Pancreas (tissue), 10 donors: ENCODE results near the gene MSGN1. TPM values are rescaled to one million over a fixed set of nuclear protein-coding genes. Genes with fewer than 3 reads are reported as not detected.
A peak's percentile ranks its signal among the peaks of the same experiment; 100 is the strongest.

Experiments used
- ATAC-seq, 4 donors: fragments of 200-7000 bp; cut with Tn5 transposase; one replicate each; pipeline versions ENCODE4 v1.8.0 to v1.9.1; 2020; ENCODE audit warnings: mild to moderate bottlenecking in 4 of 4, moderate library complexity in 4 of 4
- DNase-seq, 6 donors: peaks; one replicate each; pipeline ENCODE4 v3.0.0-alpha.2; 2020
- FAIRE-seq: peaks from 2 replicates; lab custom pipeline; 2012; peaks lifted over from hg19 to GRCh38; lab: Jason Lieb, UNC
- H3K27ac ChIP-seq, 4 donors: fragments of 200-600 bp; sonication (generic); 1 replicate in 3 of 4; 2 replicates in 1 of 4; pipeline versions ENCODE4 v1.5.0 to v1.8.0; 2020
- H3K27me3 ChIP-seq, 4 donors: fragments of 200-600 bp; one replicate each; pipeline ENCODE4 v1.8.0; 2021
- H3K36me3 ChIP-seq, 3 donors: fragments of 200-600 bp; sonication (generic) in 1 of 3; one replicate each; pipeline versions ENCODE4 v1.5.0 to v1.8.0; 2020 to 2021
- H3K4me1 ChIP-seq, 3 donors: fragments of 200-600 bp; one replicate each; pipeline ENCODE4 v1.8.0; 2021
- H3K4me3 ChIP-seq, 4 donors: fragments of 200-600 bp; sonication (generic) in 2 of 4; one replicate each; pipeline versions ENCODE4 v1.5.0 to v1.8.0; 2020 to 2021
- H3K9me3 ChIP-seq, 4 donors: fragments of 200-600 bp; one replicate each; pipeline ENCODE4 v1.8.0; 2021
- WGBS, 2 donors: extraction: QIAGEN DNeasy Blood & Tissue Kit; methylation state at CpG; one replicate each; pipeline ENCODE4 v1.1.7; 2013; 5-methylcytosine and 5-hydroxymethylcytosine counted together
- intact Hi-C, 3 donors: fragments of 100-400 bp; cut with DNase I; formaldehyde crosslinking; loops; one replicate each; pipeline versions ENCODE4 v1.11.1 to v1.14.2; 2022
- polyA plus RNA-seq, 2 donors: library from polyadenylated mRNA; stranded (reverse); fragments of 200-250 nt; gene quantifications; one replicate each; pipeline ENCODE4 v1.2.3, GENCODE V29; 2013
- total RNA-seq, 6 donors: library from RNA; stranded (reverse); fragmentation: NEBNext Ultra II Directional in 4 of 6; extraction: Animal tissue kit (Norgen Biotek cat#: 25700) in 4 of 6; gene quantifications; one replicate each; pipeline versions ENCODE4 v1.2.1 to v1.2.4, GENCODE V29; 2021 to 2023
- TF ChIP-seq, protein P1 (sequence below), 4 donors: fragments of 200-600 bp; sonication (generic) in 3 of 4; IDR thresholded peaks; one replicate each; pipeline versions ENCODE4 v1.5.0 to v1.8.0; 2021; ENCODE audit warnings: antibody characterized with exemption in 4 of 4
- donor health status: healthy with polysubstance abuse.
- donor health status: DM: no; HTN: no; CAD: no; lungs with moderate emphysema.
- donor health status: DM: no; HTN: no; CAD: no.
- donor health status: control.
- donor health status: control.
- donor health status: Bipolar disorder and iron deficiency.
- donor health status: DM: yes; HTN: yes; CAD: no.
- donor health status: DM: no; HTN: no; CAD: no.
- donor health status: DM: no; HTN: no; CAD: no.
- donor health status: DM: yes; HTN: yes; CAD: no.

Gene MSGN1, protein sequence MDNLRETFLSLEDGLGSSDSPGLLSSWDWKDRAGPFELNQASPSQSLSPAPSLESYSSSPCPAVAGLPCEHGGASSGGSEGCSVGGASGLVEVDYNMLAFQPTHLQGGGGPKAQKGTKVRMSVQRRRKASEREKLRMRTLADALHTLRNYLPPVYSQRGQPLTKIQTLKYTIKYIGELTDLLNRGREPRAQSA
- not detected for total RNA-seq
- not detected for polyA plus RNA-seq

DNA sequence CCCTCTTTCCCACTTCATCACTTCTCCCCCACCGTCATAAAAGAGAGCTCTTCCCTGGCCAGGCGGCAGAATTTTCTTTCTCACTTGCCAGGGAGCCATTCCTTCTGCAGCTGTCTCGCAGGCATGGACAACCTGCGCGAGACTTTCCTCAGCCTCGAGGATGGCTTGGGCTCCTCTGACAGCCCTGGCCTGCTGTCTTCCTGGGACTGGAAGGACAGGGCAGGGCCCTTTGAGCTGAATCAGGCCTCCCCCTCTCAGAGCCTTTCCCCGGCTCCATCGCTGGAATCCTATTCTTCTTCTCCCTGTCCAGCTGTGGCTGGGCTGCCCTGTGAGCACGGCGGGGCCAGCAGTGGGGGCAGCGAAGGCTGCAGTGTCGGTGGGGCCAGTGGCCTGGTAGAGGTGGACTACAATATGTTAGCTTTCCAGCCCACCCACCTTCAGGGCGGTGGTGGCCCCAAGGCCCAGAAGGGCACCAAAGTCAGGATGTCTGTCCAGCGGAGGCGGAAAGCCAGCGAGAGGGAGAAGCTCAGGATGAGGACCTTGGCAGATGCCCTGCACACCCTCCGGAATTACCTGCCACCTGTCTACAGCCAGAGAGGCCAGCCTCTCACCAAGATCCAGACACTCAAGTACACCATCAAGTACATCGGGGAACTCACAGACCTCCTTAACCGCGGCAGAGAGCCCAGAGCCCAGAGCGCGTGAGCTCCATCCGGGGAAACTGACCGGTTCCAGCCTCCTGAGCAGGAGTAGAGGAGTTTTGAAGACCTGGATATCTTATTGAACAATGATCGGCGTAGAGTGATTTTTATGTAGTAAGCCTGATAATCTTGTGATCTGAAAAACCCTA, at the start of gene MSGN1:
MSGN1 (plus strand) TSS at position 65 of the 850 bp plus-strand sequence; CDS start at position 124, 59 bp downstream.
- DNase-seq, result peak in 1 of 6 donors; percentile 49
- WGBS, 2 donors, result 86 to 91% methylated on average over 26 of the region's 26 CpGs
- ATAC-seq, result no peak
- no peak for FAIRE-seq
- TF ChIP-seq, protein P1, sequence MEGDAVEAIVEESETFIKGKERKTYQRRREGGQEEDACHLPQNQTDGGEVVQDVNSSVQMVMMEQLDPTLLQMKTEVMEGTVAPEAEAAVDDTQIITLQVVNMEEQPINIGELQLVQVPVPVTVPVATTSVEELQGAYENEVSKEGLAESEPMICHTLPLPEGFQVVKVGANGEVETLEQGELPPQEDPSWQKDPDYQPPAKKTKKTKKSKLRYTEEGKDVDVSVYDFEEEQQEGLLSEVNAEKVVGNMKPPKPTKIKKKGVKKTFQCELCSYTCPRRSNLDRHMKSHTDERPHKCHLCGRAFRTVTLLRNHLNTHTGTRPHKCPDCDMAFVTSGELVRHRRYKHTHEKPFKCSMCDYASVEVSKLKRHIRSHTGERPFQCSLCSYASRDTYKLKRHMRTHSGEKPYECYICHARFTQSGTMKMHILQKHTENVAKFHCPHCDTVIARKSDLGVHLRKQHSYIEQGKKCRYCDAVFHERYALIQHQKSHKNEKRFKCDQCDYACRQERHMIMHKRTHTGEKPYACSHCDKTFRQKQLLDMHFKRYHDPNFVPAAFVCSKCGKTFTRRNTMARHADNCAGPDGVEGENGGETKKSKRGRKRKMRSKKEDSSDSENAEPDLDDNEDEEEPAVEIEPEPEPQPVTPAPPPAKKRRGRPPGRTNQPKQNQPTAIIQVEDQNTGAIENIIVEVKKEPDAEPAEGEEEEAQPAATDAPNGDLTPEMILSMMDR (IDR thresholded peaks at IDR 0.05), result no peak
- Histone ChIP-seq H3K4me1 (no peaks in the 10 kb centered on the region), H3K27ac (no peak within 1 kb of the TSS), H3K27me3 (no peaks in the 10 kb centered on the region), H3K36me3 (no peaks in the 10 kb centered on the region), H3K9me3 (no peaks in the 10 kb centered on the region), H3K4me3 (no peak within 1 kb of the TSS)
- intact Hi-C loops, result no loop called here

DNA sequence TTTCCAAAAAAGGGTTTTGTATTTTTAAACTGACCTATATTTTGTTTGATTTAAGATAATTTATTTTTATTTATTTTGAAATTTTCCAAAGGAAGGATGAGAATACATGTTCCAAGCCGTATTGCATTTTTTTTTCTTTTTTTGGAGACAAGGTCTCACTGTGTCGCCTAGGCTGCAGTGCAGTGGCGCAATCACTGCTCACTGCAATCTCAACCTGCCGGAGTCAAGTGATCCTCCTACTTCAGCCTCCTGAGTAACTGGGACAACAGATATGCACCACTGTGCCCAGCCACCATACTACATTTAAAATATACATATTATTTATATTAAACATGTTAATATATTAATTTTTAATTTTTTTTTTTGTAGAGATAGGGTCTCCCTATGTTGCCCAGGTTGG, 47.4 kb upstream of the MSGN1 start:
- Histone ChIP-seq H3K4me1 (no peaks in the 10 kb centered on the region), H3K27ac (no peak overlapping the region), H3K27me3 (no peaks in the 10 kb centered on the region), H3K9me3 (no peaks in the 10 kb centered on the region), H3K36me3 (no peaks in the 10 kb centered on the region), H3K4me3 (no peak overlapping the region)
- FAIRE-seq, result no peak
- WGBS, 2 donors, result 95% methylated on average over 4 of the region's 4 CpGs
- TF ChIP-seq, protein P1 (IDR thresholded peaks at IDR 0.05), result no peak
- intact Hi-C loops, result no loop called here
- no peak for ATAC-seq
- no peak for DNase-seq

DNA sequence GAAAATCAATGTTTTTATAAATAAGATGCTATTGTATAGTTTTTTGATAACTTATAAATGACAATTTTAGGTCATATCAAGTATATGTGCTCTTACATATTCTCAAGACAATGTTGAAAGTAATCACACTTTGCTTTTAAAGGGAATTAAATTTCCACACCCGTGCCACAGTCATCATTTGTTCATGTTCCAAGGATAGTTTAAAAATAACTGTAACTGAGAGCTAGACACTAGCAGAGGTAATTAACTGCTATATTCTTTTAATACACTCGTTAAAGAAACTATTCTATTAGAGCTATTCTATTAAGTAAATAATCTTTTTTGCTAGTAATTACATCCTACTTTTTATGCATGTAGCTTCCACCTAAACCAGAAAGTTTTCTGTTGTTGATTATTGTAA, 44.3 kb upstream of the MSGN1 start:
- FAIRE-seq (peak; percentile 68), DNase-seq (no peak), ATAC-seq (no peak)
- no peak overlapping the region for H3K4me3 ChIP-seq
- H3K4me1 ChIP-seq, result no peaks in the 10 kb centered on the region
- H3K9me3 ChIP-seq, result no peaks in the 10 kb centered on the region
- no peaks in the 10 kb centered on the region for H3K36me3 ChIP-seq
- H3K27me3 ChIP-seq, result no peaks in the 10 kb centered on the region
- intact Hi-C loops, result no loop called here
- TF ChIP-seq, protein P1 (IDR thresholded peaks at IDR 0.05), result no peak
- no peak overlapping the region for H3K27ac ChIP-seq
- 90 to 92% methylated on average over 2 of the region's 2 CpGs for WGBS, 2 donors

DNA sequence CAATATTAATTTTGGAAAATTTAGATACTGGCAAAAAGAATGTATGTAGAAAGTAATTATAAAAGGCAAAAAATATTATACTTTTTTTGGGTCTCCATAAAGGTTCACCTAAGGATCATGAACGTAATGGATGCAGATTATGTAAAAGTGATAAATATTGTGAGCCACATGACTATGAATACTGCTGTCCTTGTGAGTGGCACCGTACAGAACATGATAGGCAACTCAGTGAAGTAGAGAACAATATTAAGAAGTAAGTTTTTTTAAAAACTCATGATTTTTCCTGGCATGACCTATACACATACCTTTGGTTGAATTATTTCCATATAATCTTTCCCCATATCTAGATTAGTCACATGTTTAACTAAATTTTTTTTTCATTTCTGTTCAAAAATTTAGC, 43.7 kb upstream of the MSGN1 start:
- 86 to 90% methylated on average over 2 of the region's 2 CpGs for WGBS, 2 donors
- Histone ChIP-seq H3K27me3 (no peaks in the 10 kb centered on the region), H3K9me3 (no peaks in the 10 kb centered on the region), H3K36me3 (no peaks in the 10 kb centered on the region), H3K27ac (no peak overlapping the region), H3K4me1 (no peaks in the 10 kb centered on the region), H3K4me3 (no peak overlapping the region)
- FAIRE-seq (no peak), DNase-seq (no peak), ATAC-seq (no peak)
- TF ChIP-seq, protein P1 (IDR thresholded peaks at IDR 0.05), result no peak
- intact Hi-C loops, result no loop called here

DNA sequence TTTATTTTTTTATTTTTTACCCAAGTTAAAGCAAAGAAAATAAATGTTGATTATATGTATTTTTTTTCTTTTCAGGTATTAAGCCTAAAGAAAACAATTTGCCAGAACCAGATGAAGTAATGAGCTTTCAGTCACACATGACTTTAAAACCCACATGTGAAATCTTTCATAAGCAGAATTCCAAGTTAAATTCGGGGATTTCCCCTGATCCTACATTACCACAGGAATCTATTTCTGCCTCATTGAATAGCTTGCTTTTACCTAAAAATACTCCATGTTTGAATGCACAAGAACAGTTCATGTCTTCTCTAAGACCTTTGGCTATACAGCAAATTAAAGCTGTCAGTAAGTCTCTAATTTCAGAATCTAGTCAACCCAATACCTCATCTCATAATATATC, 35.7 kb upstream of the MSGN1 start:
- intact Hi-C loops, result no loop called here
- Histone ChIP-seq H3K27me3 (no peaks in the 10 kb centered on the region), H3K9me3 (no peaks in the 10 kb centered on the region), H3K4me1 (no peaks in the 10 kb centered on the region), H3K36me3 (peaks cover 0 to 7% (median 0%) of the 10 kb centered on the region in 3 donors), H3K4me3 (no peak overlapping the region), H3K27ac (no peak overlapping the region)
- WGBS, 2 donors, result 83 to 97% methylated on average over 1 of the region's 1 CpG
- no peak for ATAC-seq
- TF ChIP-seq, protein P1 (IDR thresholded peaks at IDR 0.05), result no peak
- FAIRE-seq, result no peak
- no peak for DNase-seq
